Epidermal melanocyte (primary cell): ENCODE data around the gene TESMIN.
A peak's percentile ranks its signal among the peaks of the same experiment; 100 is the strongest.

Experiments
- DNase-seq: peaks from one replicate; pipeline ENCODE4 v3.0.0; 2011; ENCODE audit warnings: low spot score; ENCODE audit not compliant: insufficient read length

Gene TESMIN

DNA sequence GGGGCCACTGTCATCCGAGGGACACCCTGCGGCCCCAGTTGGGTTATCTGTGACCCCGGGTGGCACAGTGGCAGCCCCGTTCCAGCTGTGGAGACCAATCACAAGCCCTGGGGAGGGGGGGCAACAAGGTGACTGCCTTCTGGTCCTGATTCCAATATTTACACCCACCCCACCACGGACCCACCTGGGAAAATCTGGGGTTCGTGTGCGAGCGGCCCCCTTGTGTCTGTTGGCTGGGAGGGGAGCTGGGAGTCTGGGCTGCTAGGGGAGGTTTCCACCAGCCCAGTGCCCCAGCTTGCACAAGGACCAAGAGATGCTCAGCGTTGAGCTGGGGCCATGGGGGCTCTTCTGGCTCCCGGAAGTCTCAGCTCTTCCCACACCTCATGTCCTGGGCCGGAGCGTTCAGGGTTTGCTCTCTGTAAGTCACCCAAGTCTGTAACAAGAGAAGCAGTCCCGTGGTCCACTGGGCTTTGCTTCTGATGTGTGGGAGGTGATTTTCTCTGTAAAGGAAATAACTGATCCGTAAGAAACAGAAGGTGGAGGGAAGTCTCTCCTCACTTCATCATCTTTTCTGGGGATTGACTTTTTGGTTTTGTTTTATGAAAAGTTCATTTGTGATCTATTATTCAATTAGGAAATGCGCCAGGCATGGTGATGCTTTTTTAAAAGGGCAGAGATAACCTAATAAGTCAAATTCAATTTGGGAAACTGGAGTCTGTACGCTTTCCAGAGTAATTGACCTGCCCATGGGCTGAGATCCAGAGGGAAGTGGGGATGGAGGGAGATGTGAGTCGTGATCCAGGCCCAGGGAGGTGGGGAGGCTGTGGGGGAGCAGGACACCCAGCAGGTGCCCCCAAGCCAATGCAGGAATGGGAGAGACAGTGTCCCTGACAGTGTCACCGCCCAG, 89.4 kb downstream of the TESMIN start:
- DNase-seq, result no peak

GRCh38 chr11:68661014-68661413, 90.3 kb downstream of the TESMIN start:
- no peak for DNase-seq

DNA sequence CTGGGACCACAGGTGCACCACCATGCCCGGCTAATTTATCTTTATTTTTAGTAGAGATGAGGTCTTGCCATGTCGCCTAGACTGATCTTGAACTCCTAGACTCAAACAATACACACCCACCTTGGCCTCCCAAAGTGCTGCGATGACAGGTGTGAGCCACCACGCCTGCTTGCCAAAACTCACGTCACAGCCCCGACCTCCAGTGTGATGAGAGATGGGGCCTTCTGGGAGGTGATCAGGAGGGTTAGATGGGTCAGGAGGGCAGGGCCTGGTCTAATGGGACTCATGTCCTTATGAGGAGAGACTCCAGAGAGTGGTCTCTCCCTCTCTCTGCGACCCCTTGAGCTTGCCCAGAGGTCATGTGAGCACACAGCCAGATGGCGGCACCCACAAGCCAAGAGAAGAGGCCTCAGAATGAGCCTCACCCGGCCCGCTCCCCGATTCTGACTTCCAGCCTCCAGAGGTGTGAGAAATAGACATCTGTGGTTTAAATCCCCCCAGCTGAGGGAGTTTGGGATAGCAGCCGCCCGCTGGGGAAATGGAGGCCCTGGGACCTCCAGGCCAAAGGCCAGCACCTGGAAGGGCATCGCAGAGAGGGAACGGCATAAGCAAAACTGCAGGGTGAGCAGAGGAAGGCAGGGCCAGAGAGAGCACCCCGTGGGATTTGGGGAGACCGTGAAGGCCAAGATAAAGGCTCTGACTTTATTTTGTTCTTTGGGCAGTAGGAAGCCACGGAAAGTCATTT, 91.1 kb downstream of the TESMIN start:
- no peak for DNase-seq

DNA sequence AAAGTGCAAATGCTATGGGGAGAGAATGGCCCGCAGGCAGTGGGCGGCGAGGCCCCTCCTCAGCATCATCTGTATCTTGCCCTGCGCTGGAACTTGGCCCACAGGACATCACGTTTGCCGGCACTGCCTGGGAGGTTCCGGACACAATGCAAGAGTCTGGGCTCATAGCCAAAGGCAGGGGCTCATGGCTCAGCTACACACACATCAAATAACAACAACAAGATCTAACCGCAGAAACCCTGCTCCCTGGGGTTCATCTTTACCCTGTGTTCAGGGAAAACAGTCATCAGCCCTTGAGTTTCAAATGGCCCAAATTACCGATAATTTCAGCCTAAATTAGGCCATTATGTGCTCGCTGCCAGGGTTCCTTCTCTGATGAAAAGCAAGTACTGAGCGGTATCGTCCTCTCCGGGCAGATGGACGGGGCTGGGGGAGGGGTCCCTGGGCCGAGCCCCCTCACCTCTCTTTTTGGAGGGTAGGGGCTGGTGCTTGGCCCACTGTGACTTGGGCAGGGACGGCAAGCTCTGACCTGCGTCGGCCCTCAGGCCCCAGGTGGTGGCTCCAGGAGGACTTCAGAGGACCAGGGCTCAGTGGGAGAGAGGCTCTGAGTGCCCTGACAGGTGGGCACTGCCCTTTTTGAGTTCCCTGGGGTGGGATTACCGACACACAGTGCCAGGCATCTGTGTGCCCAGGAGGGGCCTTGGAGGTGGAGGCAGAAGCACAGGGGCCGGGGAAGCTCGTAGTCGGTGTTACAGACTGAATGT, 92.0 kb downstream of the TESMIN start:
- peak; percentile 82 for DNase-seq

- DNase-seq, result no peak
Measured at GRCh38 chr11:68658661-68659060, 92.7 kb downstream of the TESMIN start.

GRCh38 chr11:68658097-68658496, 93.2 kb downstream of the TESMIN start:
- no peak for DNase-seq
